Measurements from ENCODE around the gene TRPV4. TPM values are rescaled to one million over a fixed set of nuclear protein-coding genes. Genes with fewer than 3 reads are reported as not detected.

Gene TRPV4
- total and polyA plus RNA-seq, 9 of the 15 experiments (the other 6 are each of a cell fraction or from before 2014, with no cell fraction given): 0.13 TPM; not detected in 8

GRCh38 chr12:109813810-109814416, 19.3 kb downstream of the TRPV4 start:
- Histone ChIP-seq H3K9ac (ENCODE audit: insufficient read depth in 1 of 2, low read depth in 2 of 2, low read length in 2 of 2) (no peak overlapping the region), H2AFZ (ENCODE audit: low read depth, low read length) (no peak overlapping the region), H3K9me1 (ENCODE audit: control insufficient read depth, insufficient read depth, low read length) (no peaks in the 10 kb centered on the region), H3K4me3 (no peak overlapping the region), H3K79me2 (ENCODE audit: control insufficient read depth, insufficient read depth, low read length) (no peaks in the 10 kb centered on the region), H3K4me2 (ENCODE audit: insufficient read depth, low read length) (no peak overlapping the region), H3K36me3 (ENCODE audit: control insufficient read depth, insufficient read depth, low read length) (no peaks in the 10 kb centered on the region), H3K27ac (ENCODE audit: extremely low read depth, low read depth, low read length) (no peak overlapping the region), H3K9me3 (replicated peaks; ENCODE audit: control insufficient read depth, insufficient read depth, low read depth, low read length) (no peaks in the 10 kb centered on the region), H3K27me3 (ENCODE audit: control insufficient read depth in 2 of 2, insufficient read depth in 2 of 2, low read length in 2 of 2) (peaks cover under 1 to 29% of the 10 kb centered on the region in 2 experiments; a peak in 4 of 5 replicates), H4K20me1 (replicated peaks; ENCODE audit: control insufficient read depth, insufficient read depth, low read length) (no peaks in the 10 kb centered on the region; the same call in 1 of the 2 replicates), H3K4me1 (replicated peaks in 1 of 2; ENCODE audit: control insufficient read depth in 2 of 2, insufficient read depth in 2 of 2, low read length in 2 of 2) (no peaks in the 10 kb centered on the region; a peak in 1 of 5 replicates)
- DNase-seq (ENCODE audit: extremely low read depth in 1 of 4, low spot score in 3 of 4) (no peak), ATAC-seq (no peak), FAIRE-seq (no peak)
- TF ChIP-seq EHMT2 (IDR thresholded peaks at IDR 0.05) (peak; percentile 51; the same call in 1 of the 2 replicates), TAF7 (tag; IDR thresholded peaks at IDR 0.05) (no peak), KDM1A (IDR thresholded peaks at IDR 0.05) (peak; percentile 23 to 37; a peak in 3 of 4 replicates), MEIS2 (IDR thresholded peaks at IDR 0.05; ENCODE audit: partially characterized antibody) (peak; percentile 20), BRF1 (IDR thresholded peaks at IDR 0.05; ENCODE audit: borderline replicate concordance, extremely low read depth, insufficient read length) (no peak)
- POLR2A ChIA-PET: interaction anchor here (0.9 kb wide), 1 partner anchor 213 kb away, joined by 3 read pairs; no protein-coding TSS in a partner anchor
- CTCF ChIA-PET (ENCODE audit: low intra/inter-chr PET ratio): no interaction called here
- intact Hi-C loops (cut with micrococcal nuclease) (no loop called here), in situ Hi-C loops (cut with MboI) (no loop called here)
- no TSS peak for BruUV-seq (replicated peaks)
- WGBS (ENCODE audit: insufficient coverage, low coverage, missing lambda C conversion rate): 0% methylated on average over 6 of the region's 6 CpGs

- BruUV-seq (replicated peaks): no TSS peak
- ChIA-PET CTCF (ENCODE audit: low intra/inter-chr PET ratio) (no interaction called here), POLR2A (interaction anchor here (1.0 kb wide), 1 partner anchor 119 kb away, joined by 3 read pairs; no protein-coding TSS in a partner anchor)
- 3% methylated on average over 5 of the region's 5 CpGs for WGBS (ENCODE audit: insufficient coverage, low coverage, missing lambda C conversion rate)
- Histone ChIP-seq H3K4me3 (no peak overlapping the region), H2AFZ (ENCODE audit: low read depth, low read length) (no peak overlapping the region), H3K9ac (ENCODE audit: insufficient read depth in 1 of 2, low read depth in 2 of 2, low read length in 2 of 2) (no peak overlapping the region), H3K9me3 (replicated peaks; ENCODE audit: control insufficient read depth, insufficient read depth, low read depth, low read length) (no peaks in the 10 kb centered on the region), H3K4me1 (replicated peaks in 1 of 2; ENCODE audit: control insufficient read depth in 2 of 2, insufficient read depth in 2 of 2, low read length in 2 of 2) (no peaks in the 10 kb centered on the region; a peak in 1 of 5 replicates), H3K27ac (ENCODE audit: extremely low read depth, low read depth, low read length) (no peak overlapping the region), H3K79me2 (ENCODE audit: control insufficient read depth, insufficient read depth, low read length) (no peaks in the 10 kb centered on the region), H3K36me3 (ENCODE audit: control insufficient read depth, insufficient read depth, low read length) (no peaks in the 10 kb centered on the region), H3K27me3 (ENCODE audit: control insufficient read depth in 2 of 2, insufficient read depth in 2 of 2, low read length in 2 of 2) (peaks cover 0 to 10% of the 10 kb centered on the region in 2 experiments; a peak in 2 of 5 replicates), H3K4me2 (ENCODE audit: insufficient read depth, low read length) (no peak overlapping the region), H4K20me1 (replicated peaks; ENCODE audit: control insufficient read depth, insufficient read depth, low read length) (no peaks in the 10 kb centered on the region), H3K9me1 (ENCODE audit: control insufficient read depth, insufficient read depth, low read length) (no peaks in the 10 kb centered on the region)
- TF ChIP-seq ZNF354B (CRISPR knock-in tag; IDR thresholded peaks at IDR 0.05) (no peak), CTCF (IDR thresholded peaks at IDR 0.05 in 2 of 3, conservative IDR thresholded peaks at IDR 0.05 in 1 of 3; ENCODE audit: insufficient read depth in 2 of 3, low read depth in 1 of 3, low read length in 3 of 3) (peak in 2 of 3 experiments; percentile 16 to 21; a peak in 1 of 6 replicates), ZFPM2 (CRISPR knock-in tag; IDR thresholded peaks at IDR 0.05) (no peak), ETV5 (CRISPR knock-in tag; IDR thresholded peaks at IDR 0.05; ENCODE audit: low read depth) (no peak), IFI16 (CRISPR knock-in tag; IDR thresholded peaks at IDR 0.05) (no peak)
- DNase-seq (ENCODE audit: extremely low read depth in 1 of 4, low spot score in 3 of 4): no peak
- FAIRE-seq: no peak
- in situ Hi-C loops (cut with MboI) (no loop called here), intact Hi-C loops (cut with micrococcal nuclease) (no loop called here)
- 0 out of 3 replicates have a peak, but pooled peaks have one; percentile 46 for ATAC-seq
Measured at GRCh38 chr12:109811624-109811995, 21.6 kb downstream of the TRPV4 start.
